OCI-LY3 (cell line): ENCODE data around the gene IRAK3.

ENCODE experiments used
- EZH2phosphoT487 ChIP-seq: fragments of 200-600 bp; shearing (Covaris generic); IDR thresholded peaks from 2 replicates; pipeline ENCODE4 v1.6.1; 2018; ENCODE audit warnings: antibody characterized with exemption, mixed run types, low read depth
- TF ChIP-seq, protein P1 (sequence below): fragments of 200-600, 300-600 bp; sonication (generic); IDR thresholded peaks from 2 replicates; pipeline ENCODE4 v1.5.1; 2014; ENCODE audit warnings: antibody characterized with exemption, low read length, low read depth

DNA sequence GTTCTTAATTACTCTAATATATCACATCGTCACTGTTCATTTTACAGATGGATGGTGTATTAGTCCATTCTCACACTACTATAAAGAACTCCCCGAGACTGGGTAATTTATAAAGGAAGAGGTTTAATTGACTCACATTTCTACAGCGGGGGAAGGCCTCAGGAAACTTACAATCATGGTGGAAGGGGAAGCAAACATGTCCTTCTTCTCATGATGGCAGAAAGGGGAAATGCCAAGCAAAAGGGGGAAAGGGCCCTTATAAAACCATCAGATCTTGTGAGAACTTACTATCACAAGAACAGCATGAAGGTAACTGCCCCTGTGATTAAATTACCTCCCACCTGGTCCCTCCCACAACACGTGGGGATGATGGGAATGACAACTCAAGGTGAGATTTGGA, 25.7 kb upstream of the IRAK3 start:
- TF ChIP-seq, protein P1, sequence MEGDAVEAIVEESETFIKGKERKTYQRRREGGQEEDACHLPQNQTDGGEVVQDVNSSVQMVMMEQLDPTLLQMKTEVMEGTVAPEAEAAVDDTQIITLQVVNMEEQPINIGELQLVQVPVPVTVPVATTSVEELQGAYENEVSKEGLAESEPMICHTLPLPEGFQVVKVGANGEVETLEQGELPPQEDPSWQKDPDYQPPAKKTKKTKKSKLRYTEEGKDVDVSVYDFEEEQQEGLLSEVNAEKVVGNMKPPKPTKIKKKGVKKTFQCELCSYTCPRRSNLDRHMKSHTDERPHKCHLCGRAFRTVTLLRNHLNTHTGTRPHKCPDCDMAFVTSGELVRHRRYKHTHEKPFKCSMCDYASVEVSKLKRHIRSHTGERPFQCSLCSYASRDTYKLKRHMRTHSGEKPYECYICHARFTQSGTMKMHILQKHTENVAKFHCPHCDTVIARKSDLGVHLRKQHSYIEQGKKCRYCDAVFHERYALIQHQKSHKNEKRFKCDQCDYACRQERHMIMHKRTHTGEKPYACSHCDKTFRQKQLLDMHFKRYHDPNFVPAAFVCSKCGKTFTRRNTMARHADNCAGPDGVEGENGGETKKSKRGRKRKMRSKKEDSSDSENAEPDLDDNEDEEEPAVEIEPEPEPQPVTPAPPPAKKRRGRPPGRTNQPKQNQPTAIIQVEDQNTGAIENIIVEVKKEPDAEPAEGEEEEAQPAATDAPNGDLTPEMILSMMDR: no peak
- no peak for TF ChIP-seq EZH2phosphoT487
